GM12864 (cell line): ENCODE measurements around the gene MARCHF4.
"Not testable (repeated sequence)": the region's sequence is repeated elsewhere in the genome, so short reads cannot be mapped to it uniquely, and the experiment has no call there.

Experiments
- DNase-seq: peaks from one replicate; pipeline ENCODE4 v3.0.0-alpha.2; 2011; ENCODE audit warnings: low read depth
- H3K4me3 ChIP-seq: 2 replicates; pipeline ENCODE4 v1.5.1; 2011; ENCODE audit warnings: mild to moderate bottlenecking, low read depth, low read length, control low read depth
- CTCF ChIP-seq: IDR thresholded peaks from 2 replicates; pipeline ENCODE4 v1.5.1; 2011; ENCODE audit warnings: low read depth, mild to moderate bottlenecking, moderate library complexity, low read length, control low read depth, inconsistent platforms; ENCODE audit errors: missing control alignments

Gene MARCHF4

GRCh38 chr2:216391401-216391800 lies 19.1 kb upstream of the MARCHF4 start:
- DNase-seq = no peak
- H3K4me3 ChIP-seq = no peak overlapping the region
- no peak for TF ChIP-seq CTCF

- no peak for DNase-seq
- TF ChIP-seq CTCF = no peak
- no peak overlapping the region for H3K4me3 ChIP-seq
These were observed 17.3 kb upstream of the MARCHF4 start for GRCh38 chr2:216389570-216389969.

DNA sequence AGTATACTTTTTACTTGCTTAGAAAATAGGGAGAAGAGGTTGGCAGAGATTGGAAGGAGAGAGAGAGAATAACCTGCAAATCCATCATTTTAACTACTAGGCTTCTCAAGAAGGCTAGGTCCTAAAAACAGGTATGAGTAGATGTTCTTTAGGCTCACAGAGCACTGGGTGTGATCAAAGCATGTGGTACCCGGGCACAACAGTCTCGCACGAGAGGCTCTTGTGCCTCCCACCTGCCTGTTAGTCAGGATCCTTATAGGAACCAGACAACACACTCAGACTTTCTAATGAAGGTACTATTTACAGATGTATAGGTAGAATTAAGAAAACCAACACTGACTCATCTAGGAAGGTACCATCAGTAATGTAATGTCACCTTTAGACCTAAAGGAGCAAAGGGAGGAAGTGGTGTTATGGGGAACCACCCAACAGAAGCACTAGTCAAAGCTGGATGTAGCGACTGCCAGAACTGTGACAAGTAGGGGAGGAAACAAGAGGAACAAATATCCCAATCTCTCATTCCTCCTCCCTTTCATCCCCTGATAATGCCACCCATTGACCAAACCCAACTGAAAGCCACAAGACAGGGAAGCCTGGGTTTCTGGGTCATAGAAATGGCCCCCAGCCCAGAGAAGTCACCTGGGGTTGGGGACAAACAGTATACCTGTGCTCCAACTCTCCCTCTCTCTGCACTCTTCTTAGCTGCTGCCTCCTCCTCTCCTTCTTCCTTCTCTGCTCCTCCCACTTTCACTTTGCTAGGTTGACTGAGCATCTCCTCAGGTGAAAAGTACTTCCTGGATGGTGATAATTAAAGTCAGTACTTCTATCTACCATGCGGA lies 16.0 kb upstream of the MARCHF4 start:
- no peak overlapping the region for H3K4me3 ChIP-seq
- no peak for TF ChIP-seq CTCF
- DNase-seq = no peak

DNA sequence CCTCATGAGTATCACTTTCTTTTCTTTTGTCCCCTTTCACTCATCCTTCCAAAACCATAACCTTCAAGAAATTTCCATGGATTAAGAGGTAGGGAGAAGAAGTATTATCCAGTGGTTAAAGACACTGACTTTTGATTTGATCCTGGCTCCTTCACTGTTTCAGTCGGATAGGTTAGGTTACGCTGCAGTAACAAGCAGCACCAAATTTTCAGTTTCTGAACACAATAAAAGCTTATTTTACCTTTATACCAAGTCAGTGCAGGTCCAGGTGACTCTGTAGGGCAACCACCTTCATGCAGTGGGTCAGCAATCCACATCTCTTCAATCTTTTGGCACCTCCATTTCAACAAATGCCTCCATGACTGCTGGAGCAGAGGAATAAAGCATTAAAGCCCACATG lies 15.0 kb upstream of the MARCHF4 start:
- TF ChIP-seq CTCF = no peak
- H3K4me3 ChIP-seq = no peak overlapping the region
- no peak for DNase-seq

- no peak for TF ChIP-seq CTCF
- no peak for DNase-seq
- no peak overlapping the region for H3K4me3 ChIP-seq
These were observed 13.2 kb upstream of the MARCHF4 start for GRCh38 chr2:216385478-216385877.

DNA sequence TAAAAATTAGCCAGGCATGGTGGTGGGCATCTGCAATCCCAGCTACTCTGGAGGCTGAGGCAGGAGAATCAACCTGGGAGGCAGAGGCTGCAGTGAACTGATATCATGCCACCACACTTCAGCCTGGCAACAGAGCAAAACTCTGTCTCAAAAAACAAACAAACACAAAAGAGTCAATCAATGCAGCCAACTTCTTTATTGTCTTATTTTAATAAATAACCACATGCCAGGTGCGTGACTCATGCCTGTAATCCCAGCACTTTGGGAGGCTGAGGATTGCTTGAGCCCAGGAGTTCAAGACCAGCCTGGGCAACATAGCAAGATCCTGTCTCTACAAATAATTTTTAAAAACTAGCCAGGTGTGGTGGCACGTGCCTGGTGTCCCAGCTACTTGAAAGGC lies 12.1 kb upstream of the MARCHF4 start:
- not testable (repeated sequence) for H3K4me3 ChIP-seq, DNase-seq

- TF ChIP-seq CTCF = no peak
- no peak for DNase-seq
- H3K4me3 ChIP-seq = no peak overlapping the region
These were observed 7.7 kb upstream of the MARCHF4 start for GRCh38 chr2:216379977-216380376.

DNA sequence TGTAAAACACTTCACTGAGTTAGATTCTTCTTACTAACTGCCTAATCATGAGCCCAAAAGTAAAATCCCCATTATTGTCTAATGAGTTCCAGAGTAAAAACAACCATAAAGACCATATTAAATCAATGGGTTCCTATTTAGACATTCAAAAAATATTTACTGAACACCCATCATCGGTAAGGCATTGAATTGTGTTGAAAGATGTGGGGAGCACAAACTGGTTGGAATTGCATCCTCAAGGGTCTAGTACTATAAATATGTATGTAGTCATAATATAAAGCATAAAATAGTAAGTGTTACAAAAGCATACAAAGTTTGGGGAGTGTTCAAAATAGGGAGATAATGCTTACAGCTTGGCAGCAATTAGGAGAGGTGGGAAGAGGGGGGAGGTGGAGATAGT lies 3.0 kb upstream of the MARCHF4 start:
- no peak overlapping the region for H3K4me3 ChIP-seq
- no peak for TF ChIP-seq CTCF
- DNase-seq = no peak
